Endometrium (tissue), 2 donors: ENCODE results near the gene BCHE.

Experiments
- FAIRE-seq: peaks from 2 replicates; lab custom pipeline; 2012; peaks lifted over from hg19 to GRCh38; lab: Jason Lieb, UNC
- donor health status: control.
- donor health status: control.

The BCHE gene

GRCh38 chr3:165749821-165750220 is 87.4 kb downstream of the BCHE start:
- FAIRE-seq, result no peak

GRCh38 chr3:165749241-165749640 is 88.0 kb downstream of the BCHE start:
- no peak for FAIRE-seq

GRCh38 chr3:165748094-165748493 is 89.1 kb downstream of the BCHE start:
- no peak for FAIRE-seq

GRCh38 chr3:165746874-165747273 is 90.3 kb downstream of the BCHE start:
- no peak for FAIRE-seq

- FAIRE-seq, result no peak
Observed at GRCh38 chr3:165744025-165744424, 93.2 kb downstream of the BCHE start.

GRCh38 chr3:165742351-165742750 is 94.9 kb downstream of the BCHE start:
- FAIRE-seq, result no peak

GRCh38 chr3:165729756-165730155 is 107.5 kb downstream of the BCHE start:
- FAIRE-seq, result no peak

GRCh38 chr3:165728924-165729323 is 108.3 kb downstream of the BCHE start:
- no peak for FAIRE-seq

- FAIRE-seq, result no peak
Observed at GRCh38 chr3:165725296-165725695, 111.9 kb downstream of the BCHE start.
